ENCODE measurements around the gene STRN.
"Not testable (repeated sequence)": the region's sequence is repeated elsewhere in the genome, so short reads cannot be mapped to it uniquely, and the experiment has no call there.

Gene STRN

GRCh38 chr2:36906277-36906676 is 60.1 kb downstream of the STRN start:
- no peak for DNase-seq

DNA sequence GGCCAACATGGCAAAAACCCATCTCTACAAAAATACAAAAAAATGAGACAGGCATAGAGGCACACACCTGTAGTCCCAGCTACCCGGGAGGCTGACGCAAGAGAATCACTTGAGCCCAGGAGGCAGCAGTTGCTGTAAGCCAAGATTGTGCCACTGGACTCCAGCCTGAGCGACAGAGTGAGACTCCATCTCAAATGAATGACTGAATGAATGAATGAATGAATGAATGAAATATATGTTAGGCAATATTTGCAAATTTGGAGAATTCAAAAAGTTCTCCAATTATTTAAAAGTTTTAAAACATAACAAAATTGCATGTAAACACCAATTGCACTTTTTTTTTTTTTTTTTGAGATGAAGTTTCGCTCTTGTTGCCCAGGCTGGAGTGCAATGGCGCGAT is 61.7 kb downstream of the STRN start:
- no peak for DNase-seq

DNA sequence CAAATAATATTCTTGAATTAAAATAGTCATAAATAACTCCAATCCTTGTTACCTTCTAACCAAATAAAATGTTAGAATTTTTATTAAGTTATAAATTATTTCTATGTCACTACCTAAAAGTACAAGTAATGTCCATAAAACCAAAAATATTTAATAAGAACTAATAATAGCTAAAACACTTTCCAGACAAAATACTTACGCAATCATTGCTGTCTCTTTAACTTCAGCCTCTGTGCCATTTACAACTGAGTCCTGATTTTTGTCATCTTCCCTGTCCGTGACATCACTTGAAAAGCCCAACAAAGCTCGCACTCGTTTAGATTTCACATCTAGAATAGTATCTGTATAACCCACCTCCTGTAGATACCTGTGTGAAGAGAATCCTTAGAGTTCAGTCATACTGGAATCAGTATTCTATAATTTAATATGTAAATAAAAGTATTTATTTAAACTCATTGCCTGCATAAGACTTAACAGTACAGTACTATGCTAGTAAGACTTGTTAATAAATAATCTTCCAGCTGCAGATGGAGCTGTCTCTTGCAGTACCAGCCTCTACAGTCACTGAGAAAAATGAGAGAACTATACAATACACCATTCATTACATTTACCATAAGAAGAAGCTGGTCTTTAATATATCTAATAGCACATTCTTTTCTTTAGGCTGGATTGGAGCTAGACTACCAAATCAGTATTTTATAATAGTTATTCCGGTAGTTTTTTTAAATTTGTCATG is 63.8 kb downstream of the STRN start:
- peak; percentile 55 for DNase-seq

GRCh38 chr2:36892805-36893204 is 73.5 kb downstream of the STRN start:
- no peak for DNase-seq

- DNase-seq = no peak
These were observed 76.5 kb downstream of the STRN start for GRCh38 chr2:36889795-36890194.

GRCh38 chr2:36887095-36887494 is 79.2 kb downstream of the STRN start:
- not testable (repeated sequence) for DNase-seq

GRCh38 chr2:36886664-36887063 is 79.7 kb downstream of the STRN start:
- no peak for DNase-seq

- DNase-seq = no peak
These were observed 80.7 kb downstream of the STRN start for GRCh38 chr2:36885605-36886004.

GRCh38 chr2:36882532-36882931 is 83.8 kb downstream of the STRN start:
- DNase-seq = no peak

DNA sequence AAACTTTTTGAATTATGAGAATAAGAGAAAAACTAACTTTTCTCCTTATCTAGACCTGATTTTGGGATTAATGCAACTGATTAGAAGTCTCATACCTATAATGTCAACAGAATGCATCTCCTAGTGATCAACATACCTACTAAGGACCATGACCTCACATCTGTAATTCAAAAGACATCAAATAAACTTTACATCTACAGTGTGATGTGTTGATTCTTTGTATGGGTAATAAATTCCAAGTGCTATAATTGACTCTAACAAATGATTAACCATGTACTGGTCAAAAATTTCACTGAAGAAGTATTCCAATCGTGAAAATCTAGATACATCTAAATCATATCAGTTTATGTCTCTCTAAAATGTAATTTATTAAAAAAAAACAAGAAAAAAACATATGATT is 84.5 kb downstream of the STRN start:
- DNase-seq = no peak

- no peak for DNase-seq
These were observed 87.9 kb downstream of the STRN start for GRCh38 chr2:36878429-36878828.

DNA sequence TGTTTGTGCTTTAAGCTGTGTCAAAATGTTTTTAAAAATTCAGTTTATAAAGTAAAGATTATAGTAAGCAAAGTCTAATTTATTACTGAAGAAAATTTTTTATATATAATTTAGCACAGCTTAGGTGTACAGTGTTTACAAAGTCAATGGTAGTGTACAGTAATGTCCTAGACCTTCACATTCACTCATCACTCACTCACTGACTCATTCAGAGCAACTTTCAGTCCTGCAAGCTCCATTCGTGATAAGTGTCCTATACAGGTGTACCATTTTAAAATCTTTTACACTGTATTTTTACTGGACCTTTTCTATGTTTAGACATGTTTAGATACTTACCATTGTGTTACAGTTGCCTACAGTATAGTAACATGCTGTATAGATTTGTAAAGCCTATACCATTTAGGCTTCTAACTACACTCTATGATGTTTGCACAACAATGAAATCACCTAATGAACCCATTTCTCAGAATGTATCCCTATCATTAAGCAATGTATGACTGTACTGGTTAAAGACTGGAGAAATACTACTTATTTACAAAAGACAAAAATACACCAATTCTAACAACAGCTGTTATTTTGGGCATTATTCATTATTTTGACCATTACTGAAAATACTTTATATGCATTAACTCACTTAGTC is 95.1 kb downstream of the STRN start:
- DNase-seq = no peak

- no peak for DNase-seq
These were observed 96.7 kb downstream of the STRN start for GRCh38 chr2:36869606-36870005.

GRCh38 chr2:36861896-36862295 is 104.4 kb downstream of the STRN start:
- no peak for DNase-seq

DNA sequence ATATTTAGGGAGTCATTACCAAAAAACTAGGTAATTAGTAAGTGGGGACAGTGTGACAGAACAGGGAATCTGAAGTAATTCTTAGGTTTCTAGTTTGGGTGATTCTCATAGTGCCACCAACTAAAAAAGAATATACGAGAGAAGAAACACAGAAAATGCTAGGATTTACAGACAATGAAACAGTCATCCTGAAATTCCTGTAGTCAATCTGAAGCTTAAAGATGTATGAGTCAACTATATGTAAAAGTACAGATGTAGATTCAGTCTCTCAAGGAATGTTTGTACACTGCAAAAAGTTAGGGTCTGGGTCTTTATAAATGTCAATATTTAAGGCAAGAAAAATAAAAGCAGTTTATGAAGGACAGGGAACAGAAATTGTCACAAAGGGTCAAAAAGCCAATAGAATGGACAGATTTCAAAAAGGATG is 107.0 kb downstream of the STRN start:
- DNase-seq = no peak

DNA sequence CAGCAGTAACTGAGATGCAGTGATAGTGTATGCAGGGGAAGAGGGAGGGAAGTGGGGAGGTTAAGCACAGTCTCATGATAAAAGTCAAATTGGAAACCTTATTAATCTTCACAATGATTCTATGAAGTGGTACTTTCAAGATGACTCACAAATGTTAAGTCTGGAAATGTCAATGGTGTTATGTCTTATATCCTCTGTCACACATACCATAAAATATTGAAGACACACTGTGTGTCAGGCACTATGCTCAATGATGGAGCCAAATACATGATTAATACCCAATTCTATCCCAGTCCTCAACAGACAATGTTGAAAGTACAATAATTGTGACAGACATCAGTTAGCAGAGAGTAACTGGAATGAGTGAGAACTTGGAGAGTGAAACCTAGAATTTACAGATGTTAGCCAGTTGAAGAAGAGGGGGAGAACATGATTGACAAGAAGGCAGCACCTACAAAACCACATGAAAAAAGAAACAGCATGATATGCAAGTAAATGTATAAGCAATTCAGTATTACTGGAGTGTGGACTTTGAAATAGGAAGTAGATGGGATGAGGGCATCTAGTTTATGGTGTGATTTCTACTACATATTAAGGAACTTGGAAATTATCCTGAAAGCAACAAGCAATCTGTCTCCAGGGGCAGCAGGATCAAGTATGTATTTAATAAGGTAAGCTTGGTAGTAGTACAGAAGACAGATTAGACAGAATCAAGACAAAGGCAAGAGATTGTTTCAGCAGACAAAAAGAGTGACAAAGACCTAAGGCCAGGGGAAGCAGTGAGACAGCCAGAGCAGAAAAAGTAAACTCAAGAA is 107.6 kb downstream of the STRN start:
- DNase-seq = no peak

DNA sequence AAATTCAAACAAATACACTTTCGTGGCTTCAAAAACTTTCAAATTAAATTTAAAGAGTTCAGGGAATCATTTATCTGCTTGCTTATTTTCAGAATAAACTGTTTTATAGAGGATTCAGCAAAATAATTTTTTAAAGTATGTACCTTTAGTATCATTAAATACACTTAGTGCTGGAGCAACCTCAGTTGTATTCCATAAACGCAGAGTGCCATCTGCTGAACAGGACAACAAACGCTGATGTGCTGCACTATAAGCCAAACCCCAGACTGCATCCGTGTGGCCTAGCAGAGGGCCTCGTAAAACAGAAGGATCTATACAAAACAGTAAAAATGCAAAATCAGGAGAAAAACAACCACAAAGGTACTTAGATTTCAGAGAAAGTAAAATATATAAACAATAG is 108.6 kb downstream of the STRN start:
- no peak for DNase-seq

DNA sequence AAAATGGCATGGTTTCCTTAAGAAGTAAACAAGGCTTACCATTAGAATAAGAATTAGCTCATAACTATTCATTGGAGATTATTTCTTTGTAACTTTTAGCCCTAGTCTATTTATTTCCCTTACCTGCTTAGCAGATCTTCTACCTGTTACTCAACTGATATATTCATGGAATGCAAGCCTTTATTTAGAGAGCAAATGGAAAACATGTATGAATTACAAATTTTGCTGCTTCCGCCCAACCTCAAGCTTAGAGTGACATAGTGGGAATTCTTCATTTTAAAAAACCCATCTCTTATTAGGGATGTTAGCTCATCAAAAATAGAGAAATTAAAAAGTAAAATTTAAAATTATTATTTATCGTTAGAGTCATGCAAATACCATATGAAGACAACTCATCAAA is 110.9 kb downstream of the STRN start:
- no peak for DNase-seq

GRCh38 chr2:36854241-36854640 is 112.1 kb downstream of the STRN start:
- DNase-seq = no peak

DNA sequence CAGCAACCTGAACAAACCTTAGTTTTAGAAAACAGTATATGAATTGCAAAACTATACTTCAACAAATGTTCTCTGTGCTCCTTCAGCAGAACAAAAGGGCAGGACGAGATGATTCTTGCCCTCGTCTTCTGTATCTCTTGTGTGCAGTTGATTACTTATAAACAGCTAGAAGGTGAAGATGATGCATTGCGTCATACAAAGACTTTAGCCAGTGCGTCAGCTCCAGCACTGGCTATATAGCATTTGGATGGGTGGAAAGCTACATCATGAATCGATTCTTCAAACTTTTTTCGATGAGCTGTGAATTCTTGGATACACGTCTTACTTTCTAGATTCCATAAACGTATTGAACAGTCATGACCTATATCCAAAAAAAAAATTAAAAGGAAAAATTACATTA is 117.1 kb downstream of the STRN start:
- no peak for DNase-seq

DNA sequence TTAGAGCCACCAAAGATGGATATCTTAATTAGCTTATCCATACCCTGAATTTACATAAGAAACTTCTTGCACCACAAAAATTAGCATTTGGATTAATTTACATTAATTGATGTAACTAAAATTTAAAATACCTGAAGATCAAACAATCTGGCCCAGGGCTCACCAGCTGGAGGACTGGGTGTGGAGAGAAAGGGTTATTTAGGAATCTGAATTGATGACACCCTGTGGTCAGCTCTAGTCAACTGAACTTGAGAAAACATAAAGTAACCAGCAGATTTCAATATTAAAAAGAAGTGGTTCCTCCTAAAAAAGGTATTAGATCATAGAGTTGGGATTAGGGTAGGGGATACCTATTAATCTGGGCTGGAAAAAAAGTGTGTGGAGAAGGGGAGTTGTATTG is 122.5 kb downstream of the STRN start:
- DNase-seq = no peak

DNA sequence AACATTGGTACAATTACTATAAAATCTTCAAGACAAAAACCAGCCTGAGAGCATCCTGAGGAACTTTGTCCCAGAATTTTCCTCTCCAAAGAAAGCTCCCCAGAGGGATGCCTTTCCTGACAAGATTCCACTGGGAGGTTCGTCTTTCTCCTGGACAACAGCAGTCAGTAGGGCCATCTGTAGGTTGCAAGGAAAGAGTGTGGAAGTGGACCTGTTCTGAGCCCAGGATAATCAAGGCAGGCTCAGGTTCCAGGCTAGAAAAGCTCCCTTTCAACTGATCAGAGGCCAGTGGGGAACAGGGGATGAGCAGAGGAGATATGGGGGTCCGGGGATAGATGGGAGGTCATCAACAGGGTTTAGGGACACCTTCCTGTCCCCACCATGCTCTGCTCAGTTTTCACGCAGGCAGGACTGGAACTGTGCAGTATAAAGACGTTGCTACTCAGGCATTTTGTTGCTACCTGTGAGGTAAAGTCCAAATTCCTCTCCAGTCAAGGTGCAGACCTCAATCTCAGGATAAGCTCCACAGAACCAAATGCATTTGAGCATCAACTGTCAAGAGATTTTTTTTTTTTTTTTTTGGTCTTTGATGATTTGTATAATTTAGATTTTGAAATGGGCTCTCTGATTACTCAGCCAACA is 126.2 kb downstream of the STRN start:
- DNase-seq = no peak

- no peak for DNase-seq
These were observed 131.4 kb downstream of the STRN start for GRCh38 chr2:36834731-36835524.
